ENCODE data around the gene ACAP3.

ACAP3 gene

DNA sequence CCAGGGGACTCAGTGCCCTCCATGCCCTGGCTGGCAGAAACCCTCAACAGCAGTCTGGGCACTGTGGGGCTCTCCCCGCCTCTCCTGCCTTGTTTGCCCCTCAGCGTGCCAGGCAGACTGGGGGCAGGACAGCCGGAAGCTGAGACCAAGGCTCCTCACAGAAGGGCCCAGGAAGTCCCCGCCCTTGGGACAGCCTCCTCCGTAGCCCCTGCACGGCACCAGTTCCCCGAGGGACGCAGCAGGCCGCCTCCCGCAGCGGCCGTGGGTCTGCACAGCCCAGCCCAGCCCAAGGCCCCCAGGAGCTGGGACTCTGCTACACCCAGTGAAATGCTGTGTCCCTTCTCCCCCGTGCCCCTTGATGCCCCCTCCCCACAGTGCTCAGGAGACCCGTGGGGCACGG lies 20.5 kb upstream of the ACAP3 start:
- no peak for DNase-seq (ENCODE audit: extremely low spot score)
- TF ChIP-seq ELF4 (IDR thresholded peaks at IDR 0.05) = no peak
- ChIA-PET CTCF (no interaction called here), POLR2A (no interaction called here)

DNA sequence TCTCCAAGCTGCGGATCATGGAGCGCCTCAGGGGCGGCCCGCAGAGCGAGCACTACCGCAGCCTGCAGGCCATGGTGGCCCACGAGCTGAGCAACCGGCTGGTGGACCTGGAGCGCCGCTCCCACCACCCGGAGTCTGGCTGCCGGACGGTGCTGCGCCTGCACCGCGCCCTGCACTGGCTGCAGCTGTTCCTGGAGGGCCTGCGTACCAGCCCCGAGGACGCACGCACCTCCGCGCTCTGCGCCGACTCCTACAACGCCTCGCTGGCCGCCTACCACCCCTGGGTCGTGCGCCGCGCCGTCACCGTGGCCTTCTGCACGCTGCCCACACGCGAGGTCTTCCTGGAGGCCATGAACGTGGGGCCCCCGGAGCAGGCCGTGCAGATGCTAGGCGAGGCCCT lies 19.6 kb upstream of the ACAP3 start:
- DNase-seq (ENCODE audit: extremely low spot score) = no peak
- POLR2A ChIA-PET = interaction anchor here (1.4 kb wide), 1 partner anchor 21 kb away, joined by 3 read pairs; no protein-coding TSS in a partner anchor
- CTCF ChIA-PET = no interaction called here
- TF ChIP-seq ARNT (IDR thresholded peaks at IDR 0.05) (no peak), TARDBP (IDR thresholded peaks at IDR 0.05) (no peak), SP1 (IDR thresholded peaks at IDR 0.05) (no peak), LEF1 (IDR thresholded peaks at IDR 0.05; ENCODE audit: borderline replicate concordance) (no peak), FOXM1 (IDR thresholded peaks at IDR 0.05; ENCODE audit: borderline replicate concordance) (no peak), L3MBTL2 (conservative IDR thresholded peaks at IDR 0.05) (no peak), BHLHE40 (IDR thresholded peaks at IDR 0.05; ENCODE audit: borderline replicate concordance) (no peak), NFRKB (IDR thresholded peaks at IDR 0.05) (no peak), SUZ12 (IDR thresholded peaks at IDR 0.05) (no peak), ELF4 (IDR thresholded peaks at IDR 0.05) (no peak), HDGF (IDR thresholded peaks at IDR 0.05; ENCODE audit: borderline replicate concordance) (no peak), FOXA1 (IDR thresholded peaks at IDR 0.05) (no peak), ZNF384 (IDR thresholded peaks at IDR 0.05) (no peak), CTBP1 (IDR thresholded peaks at IDR 0.05; ENCODE audit: borderline replicate concordance) (no peak)
- TF ChIP-seq, protein P1, sequence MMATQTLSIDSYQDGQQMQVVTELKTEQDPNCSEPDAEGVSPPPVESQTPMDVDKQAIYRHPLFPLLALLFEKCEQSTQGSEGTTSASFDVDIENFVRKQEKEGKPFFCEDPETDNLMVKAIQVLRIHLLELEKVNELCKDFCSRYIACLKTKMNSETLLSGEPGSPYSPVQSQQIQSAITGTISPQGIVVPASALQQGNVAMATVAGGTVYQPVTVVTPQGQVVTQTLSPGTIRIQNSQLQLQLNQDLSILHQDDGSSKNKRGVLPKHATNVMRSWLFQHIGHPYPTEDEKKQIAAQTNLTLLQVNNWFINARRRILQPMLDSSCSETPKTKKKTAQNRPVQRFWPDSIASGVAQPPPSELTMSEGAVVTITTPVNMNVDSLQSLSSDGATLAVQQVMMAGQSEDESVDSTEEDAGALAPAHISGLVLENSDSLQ (IDR thresholded peaks at IDR 0.05) = no peak

DNA sequence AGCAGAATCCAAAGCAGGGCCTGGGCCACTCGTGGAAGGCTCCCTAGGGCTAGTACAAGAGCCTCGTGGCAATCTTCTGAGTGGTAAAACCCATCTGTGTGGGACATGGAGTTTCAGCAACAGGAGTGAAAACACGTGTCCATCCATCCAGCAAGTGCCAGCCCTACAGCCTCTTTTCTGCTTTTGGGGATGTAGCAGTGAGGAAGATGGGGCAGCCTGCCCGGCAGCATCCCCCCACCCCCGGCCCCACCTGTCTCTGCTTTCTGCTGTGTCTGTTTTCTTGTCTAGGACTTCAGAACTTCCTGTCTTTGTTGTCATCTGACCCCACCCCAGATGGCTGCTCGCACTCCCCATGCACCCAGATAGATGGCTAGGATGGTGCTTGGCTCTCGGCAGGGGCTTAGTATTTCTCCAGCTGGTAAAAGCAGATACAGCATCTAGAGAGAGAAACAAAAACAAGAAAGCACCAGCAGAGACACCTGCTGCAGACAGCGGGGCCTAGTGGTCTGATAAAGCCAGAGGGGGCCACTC lies 18.4 kb upstream of the ACAP3 start:
- no peak for TF ChIP-seq ELF4 (IDR thresholded peaks at IDR 0.05)
- no peak for TF ChIP-seq BHLHE40 (IDR thresholded peaks at IDR 0.05; ENCODE audit: borderline replicate concordance)
- TF ChIP-seq L3MBTL2 (conservative IDR thresholded peaks at IDR 0.05) = no peak
- TF ChIP-seq SUZ12 (IDR thresholded peaks at IDR 0.05) = no peak
- no peak for TF ChIP-seq LEF1 (IDR thresholded peaks at IDR 0.05; ENCODE audit: borderline replicate concordance)
- ChIA-PET POLR2A (interaction anchor here (1.0 to 1.2 kb wide), 2 partner anchors 19 to 49 kb away, joined by 3 read pairs; no protein-coding TSS in a partner anchor), CTCF (no interaction called here)
- DNase-seq (ENCODE audit: extremely low spot score) = no peak

DNA sequence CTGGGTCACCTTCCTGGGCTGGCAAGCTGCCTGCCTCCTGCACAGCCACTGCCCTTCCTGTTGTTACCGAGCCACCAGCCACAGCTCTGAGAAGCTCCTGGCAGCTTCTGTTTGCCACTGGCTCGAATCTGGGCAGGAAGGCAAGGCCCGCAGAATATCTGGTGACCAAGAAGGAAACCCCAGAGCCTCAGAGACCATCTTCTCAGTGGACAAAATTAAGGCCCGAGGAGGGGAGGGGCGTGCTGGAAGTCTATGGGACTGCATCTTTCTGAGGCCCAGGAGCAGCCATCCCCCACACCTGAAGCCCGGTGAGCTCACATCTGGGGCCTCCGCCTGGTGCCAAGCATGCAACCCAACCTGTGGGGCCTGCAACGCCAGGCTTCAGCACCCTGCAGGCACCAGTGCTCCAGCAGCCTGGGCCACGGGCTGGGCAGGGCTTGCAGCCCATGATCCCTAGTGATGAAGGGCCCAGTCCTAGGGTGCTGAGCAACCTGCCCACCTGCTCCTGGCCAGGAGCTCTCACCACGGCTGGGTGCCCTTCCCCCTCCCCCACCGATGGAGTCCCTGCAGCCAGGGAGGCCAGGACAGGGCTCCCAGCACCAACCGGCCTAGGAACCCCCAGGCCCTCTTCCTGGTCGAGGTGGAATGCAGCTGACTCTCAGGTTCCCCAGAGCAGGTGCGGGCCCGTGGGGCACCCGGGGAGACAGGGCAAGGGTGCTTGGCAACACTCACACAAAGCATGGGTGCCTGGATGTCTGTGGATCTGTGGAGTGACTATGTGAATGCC lies 17.8 kb upstream of the ACAP3 start:
- ChIA-PET CTCF (no interaction called here), POLR2A (interaction anchor here (1.0 to 1.2 kb wide), 2 partner anchors 18 to 50 kb away, joined by 3 read pairs; no protein-coding TSS in a partner anchor)
- TF ChIP-seq L3MBTL2 (conservative IDR thresholded peaks at IDR 0.05) (no peak), FOXK2 (IDR thresholded peaks at IDR 0.05) (no peak), ARNT (IDR thresholded peaks at IDR 0.05) (no peak), BHLHE40 (IDR thresholded peaks at IDR 0.05; ENCODE audit: borderline replicate concordance) (no peak), SP1 (IDR thresholded peaks at IDR 0.05) (no peak), ELF4 (IDR thresholded peaks at IDR 0.05) (no peak), TARDBP (IDR thresholded peaks at IDR 0.05) (no peak), NFRKB (IDR thresholded peaks at IDR 0.05) (no peak), CTBP1 (IDR thresholded peaks at IDR 0.05; ENCODE audit: borderline replicate concordance) (no peak), LEF1 (IDR thresholded peaks at IDR 0.05; ENCODE audit: borderline replicate concordance) (no peak)
- no peak for DNase-seq (ENCODE audit: extremely low spot score)

DNA sequence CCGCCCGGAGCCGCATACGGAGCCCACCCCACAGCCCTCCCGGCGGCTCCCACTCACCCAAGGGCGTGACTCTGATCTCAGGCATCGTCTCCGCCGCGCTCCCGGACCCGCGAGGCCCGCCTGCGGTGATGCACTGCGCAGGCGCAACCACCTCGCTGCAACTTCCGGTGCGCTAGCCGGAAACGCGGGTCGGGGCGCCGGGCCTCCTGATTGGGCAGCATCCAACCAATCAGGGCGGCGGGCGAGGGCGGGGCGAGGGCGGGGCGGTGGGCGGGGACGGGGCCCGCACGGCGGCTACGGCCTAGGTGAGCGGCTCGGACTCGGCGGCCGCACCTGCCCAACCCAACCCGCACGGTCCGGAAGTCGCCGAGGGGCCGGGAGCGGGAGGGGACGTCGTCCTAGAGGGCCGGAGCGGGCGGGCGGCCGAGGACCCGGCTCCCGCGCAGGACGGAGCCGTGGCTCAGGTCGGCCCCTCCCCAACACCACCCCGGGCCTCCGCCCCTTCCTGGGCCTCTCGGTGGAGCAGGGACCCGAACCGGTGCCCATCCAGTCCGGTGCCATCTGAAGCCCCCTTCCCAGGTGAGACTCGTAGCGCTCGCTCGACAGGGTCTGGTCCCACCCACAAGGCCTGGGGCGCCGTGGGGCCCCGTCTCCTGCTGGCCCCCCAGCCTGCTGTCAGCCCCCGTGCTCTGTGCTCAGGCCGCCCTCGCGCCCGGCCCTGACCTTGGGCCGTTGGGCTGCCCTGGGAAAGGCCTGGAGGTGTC lies 17.0 kb upstream of the ACAP3 start, which contains the start of the genes CPTP and INTS11:
CPTP (plus strand) TSS at position 279 of the 764 bp plus-strand sequence. CDS start 2,109 bp downstream, outside the sequence.
INTS11 (minus strand) TSS at position 137 of the 764 bp plus-strand sequence; CDS start at position 85, 52 bp downstream.
- TF ChIP-seq L3MBTL2 (conservative IDR thresholded peaks at IDR 0.05) (peak; percentile 75), ARNT (IDR thresholded peaks at IDR 0.05) (no peak), TARDBP (IDR thresholded peaks at IDR 0.05) (no peak)
- ChIA-PET POLR2A (interaction anchor here (1.2 kb wide), 1 partner anchor 51 kb away, joined by 3 read pairs; no protein-coding TSS in a partner anchor), CTCF (no interaction called here)
- DNase-seq (ENCODE audit: extremely low spot score) = peak; percentile 99

DNA sequence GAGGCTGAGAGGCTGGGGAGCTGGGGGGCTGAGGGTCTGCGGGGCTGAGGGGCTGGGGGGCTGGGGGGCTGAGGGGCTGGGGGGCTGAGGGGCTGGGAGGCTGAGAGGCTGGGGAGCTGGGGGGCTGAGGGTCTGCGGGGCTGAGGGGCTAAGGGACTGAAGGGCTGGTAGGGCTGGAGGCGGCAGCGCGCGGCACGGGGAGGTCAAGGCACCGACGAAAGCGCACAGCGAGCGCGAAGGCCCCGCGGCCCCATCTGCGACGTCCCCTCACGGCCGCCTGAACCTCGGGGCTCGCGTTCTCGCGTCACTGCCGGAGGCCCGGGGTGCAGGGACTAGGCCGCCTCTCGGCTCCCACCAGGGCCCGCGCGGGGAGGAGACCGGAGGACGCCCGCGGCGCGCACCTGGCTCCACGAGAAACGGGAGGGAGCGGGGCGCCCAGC lies 16.4 kb upstream of the ACAP3 start:
- CTCF ChIA-PET = no interaction called here

More for the DNA sequence above, 16.4 kb upstream of the ACAP3 start:
- TF ChIP-seq NFRKB (IDR thresholded peaks at IDR 0.05) (no peak), L3MBTL2 (conservative IDR thresholded peaks at IDR 0.05) (no peak), CTBP1 (IDR thresholded peaks at IDR 0.05; ENCODE audit: borderline replicate concordance) (no peak), LEF1 (IDR thresholded peaks at IDR 0.05; ENCODE audit: borderline replicate concordance) (no peak), TARDBP (IDR thresholded peaks at IDR 0.05) (no peak), ARNT (IDR thresholded peaks at IDR 0.05) (no peak), ELF4 (IDR thresholded peaks at IDR 0.05) (no peak), BHLHE40 (IDR thresholded peaks at IDR 0.05; ENCODE audit: borderline replicate concordance) (no peak), ZNF384 (IDR thresholded peaks at IDR 0.05) (no peak), SUZ12 (IDR thresholded peaks at IDR 0.05) (no peak), FOXK2 (IDR thresholded peaks at IDR 0.05) (no peak), SP1 (IDR thresholded peaks at IDR 0.05) (no peak), FOXA1 (IDR thresholded peaks at IDR 0.05) (no peak), HDGF (IDR thresholded peaks at IDR 0.05; ENCODE audit: borderline replicate concordance) (no peak)
- TF ChIP-seq, protein P1 (IDR thresholded peaks at IDR 0.05) = no peak
- POLR2A ChIA-PET = no interaction called here
- no peak for DNase-seq (ENCODE audit: extremely low spot score)

All from HEK293T (cell line).